Kidney (tissue), 14 donors: Measurements from ENCODE around the gene CENPO. TPM values are rescaled to one million over a fixed set of nuclear protein-coding genes. Genes with fewer than 3 reads are reported as not detected.

Source experiments
- DNase-seq, 5 donors: peaks; one replicate each; pipeline ENCODE4 v3.0.0-alpha.2; 2013 to 2020
- FAIRE-seq: peaks from 2 replicates; lab custom pipeline; 2012; peaks lifted over from hg19 to GRCh38; lab: Jason Lieb, UNC
- H3K27ac ChIP-seq, 2 donors: one replicate each; pipeline ENCODE4 v1.7.0; 2013; ENCODE audit warnings: low read depth in 2 of 2, low read length in 2 of 2, inconsistent platforms in 1 of 2
- H3K27me3 ChIP-seq: one replicate; pipeline ENCODE4 v1.7.1; 2013; ENCODE audit warnings: low read length, inconsistent platforms; ENCODE audit not compliant: control insufficient read depth, insufficient read depth
- H3K36me3 ChIP-seq, 3 donors: one replicate each; pipeline versions ENCODE4 v1.7.0 to v1.7.1; 2013; ENCODE audit warnings: low read length in 3 of 3, control low read depth in 1 of 3, inconsistent platforms in 1 of 3; ENCODE audit not compliant: insufficient read depth in 3 of 3, control insufficient read depth in 2 of 3
- H3K4me1 ChIP-seq, 3 donors: one replicate each; pipeline versions ENCODE4 v1.7.0 to v1.7.1; 2013; ENCODE audit warnings: low read length in 3 of 3, inconsistent platforms in 1 of 3, low read depth in 1 of 3; ENCODE audit not compliant: control insufficient read depth in 2 of 3, insufficient read depth in 2 of 3
- H3K4me3 ChIP-seq, 3 donors: one replicate each; pipeline versions ENCODE4 v1.7.0 to v1.8.1; 2013; ENCODE audit warnings: low read length in 3 of 3, control low read depth in 1 of 3, inconsistent platforms in 1 of 3
- H3K9ac ChIP-seq, 3 donors: one replicate each; pipeline versions ENCODE4 v1.7.0 to v1.7.1; 2013; ENCODE audit warnings: low read length in 3 of 3, control low read depth in 1 of 3, inconsistent platforms in 1 of 3
- H3K9me3 ChIP-seq, 3 donors: one replicate each; pipeline versions ENCODE4 v1.7.0 to v1.7.1; 2013; ENCODE audit warnings: low read length in 3 of 3, control low read depth in 1 of 3, inconsistent platforms in 1 of 3; ENCODE audit not compliant: control insufficient read depth in 2 of 3, insufficient read depth in 1 of 3
- intact Hi-C: fragments of 100-400 bp; cut with DNase I; formaldehyde crosslinking; loops from one replicate; pipeline ENCODE4 v1.11.1; 2022
- polyA plus RNA-seq: library from polyadenylated mRNA; stranded (reverse); fragments of 350-450 nt; fragmentation: Illumina TruSeq; extraction: RNeasy Lipid Tissue Mini Kit (QIAGEN cat#74804); gene quantifications from one replicate; pipeline ENCODE4 v1.2.3, GENCODE V29; 2014; ENCODE audit warnings: low read depth, low replicate concordance; ENCODE audit not compliant: insufficient read depth
- total RNA-seq: library from RNA; stranded (reverse); fragmentation: NEBNext Ultra II Directional; extraction: Animal tissue kit (Norgen Biotek cat#: 25700); gene quantifications from one replicate; pipeline ENCODE4 v1.2.1, GENCODE V29; 2021
- TF ChIP-seq, protein P1 (sequence below): IDR thresholded peaks from 3 replicates; pipeline ENCODE4 v1.5.1; 2012; ENCODE audit warnings: mild to moderate bottlenecking, moderate library complexity, borderline replicate concordance; ENCODE audit not compliant: insufficient read depth; ENCODE audit errors: extremely low read depth
- donor health status: control.
- donor health status: control.
- donor health status: control.
- donor health status: control.
- donor health status: control.
- donor health status: DM: yes; HTN: yes; CAD: no.
- donor health status: Normal renal cell carcinoma (clear cell type).

Gene CENPO
- total and polyA plus RNA-seq, 2 donors from 2014 or later = 1.5 to 5.7 TPM

- FAIRE-seq (no peak), DNase-seq (no peak)
- Histone ChIP-seq H3K27ac (no peak overlapping the region), H3K9me3 (no peaks in the 10 kb centered on the region), H3K9ac (no peak overlapping the region), H3K4me1 (peaks cover 0 to 12% (median 4%) of the 10 kb centered on the region in 3 donors), H3K27me3 (no peaks in the 10 kb centered on the region), H3K4me3 (no peak overlapping the region), H3K36me3 (no peaks in the 10 kb centered on the region)
- intact Hi-C loops = no loop called here
- TF ChIP-seq, protein P1, sequence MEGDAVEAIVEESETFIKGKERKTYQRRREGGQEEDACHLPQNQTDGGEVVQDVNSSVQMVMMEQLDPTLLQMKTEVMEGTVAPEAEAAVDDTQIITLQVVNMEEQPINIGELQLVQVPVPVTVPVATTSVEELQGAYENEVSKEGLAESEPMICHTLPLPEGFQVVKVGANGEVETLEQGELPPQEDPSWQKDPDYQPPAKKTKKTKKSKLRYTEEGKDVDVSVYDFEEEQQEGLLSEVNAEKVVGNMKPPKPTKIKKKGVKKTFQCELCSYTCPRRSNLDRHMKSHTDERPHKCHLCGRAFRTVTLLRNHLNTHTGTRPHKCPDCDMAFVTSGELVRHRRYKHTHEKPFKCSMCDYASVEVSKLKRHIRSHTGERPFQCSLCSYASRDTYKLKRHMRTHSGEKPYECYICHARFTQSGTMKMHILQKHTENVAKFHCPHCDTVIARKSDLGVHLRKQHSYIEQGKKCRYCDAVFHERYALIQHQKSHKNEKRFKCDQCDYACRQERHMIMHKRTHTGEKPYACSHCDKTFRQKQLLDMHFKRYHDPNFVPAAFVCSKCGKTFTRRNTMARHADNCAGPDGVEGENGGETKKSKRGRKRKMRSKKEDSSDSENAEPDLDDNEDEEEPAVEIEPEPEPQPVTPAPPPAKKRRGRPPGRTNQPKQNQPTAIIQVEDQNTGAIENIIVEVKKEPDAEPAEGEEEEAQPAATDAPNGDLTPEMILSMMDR = no peak
These were observed 77.2 kb downstream of the CENPO start for GRCh38 chr2:24870440-24870839.

GRCh38 chr2:24870891-24871705 lies 77.9 kb downstream of the CENPO start:
- DNase-seq (no peak), FAIRE-seq (no peak)
- Histone ChIP-seq H3K4me3 (no peak overlapping the region), H3K4me1 (peaks cover 0 to 12% (median 4%) of the 10 kb centered on the region in 3 donors), H3K27ac (peak overlapping the region in 1 of 2 donors; percentile 22), H3K9ac (no peak overlapping the region), H3K36me3 (no peaks in the 10 kb centered on the region), H3K9me3 (no peaks in the 10 kb centered on the region), H3K27me3 (no peaks in the 10 kb centered on the region)
- intact Hi-C loops = no loop called here
- TF ChIP-seq, protein P1 = no peak

DNA sequence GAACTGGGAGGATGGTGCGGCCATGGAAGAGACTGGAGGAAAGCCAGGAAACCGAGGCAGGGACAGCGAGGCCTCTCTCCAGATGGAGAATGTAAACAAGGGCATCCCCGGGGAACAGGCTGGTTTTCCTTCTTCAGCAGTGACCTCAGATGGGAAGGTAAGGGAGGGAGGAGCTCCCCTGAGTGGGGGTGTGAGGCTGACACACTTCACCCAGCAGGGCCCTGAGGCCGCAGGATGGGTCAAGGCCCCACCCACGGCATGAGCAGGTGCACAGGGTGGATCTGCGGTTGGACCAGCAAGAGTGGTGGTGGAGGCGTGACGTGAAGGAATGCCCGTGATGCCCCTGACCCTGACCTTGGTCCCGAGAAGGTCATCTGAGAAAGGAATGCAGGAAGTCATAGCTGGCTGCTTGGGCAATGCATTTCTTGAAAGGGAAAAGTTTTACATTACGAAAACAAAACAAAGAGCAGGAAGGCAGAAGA lies 78.7 kb downstream of the CENPO start:
- Histone ChIP-seq H3K9ac (no peak overlapping the region), H3K4me1 (peaks cover 0 to 12% (median 4%) of the 10 kb centered on the region in 3 donors), H3K27ac (peak overlapping the region in 1 of 2 donors; percentile 22), H3K9me3 (no peaks in the 10 kb centered on the region), H3K36me3 (no peaks in the 10 kb centered on the region), H3K4me3 (no peak overlapping the region), H3K27me3 (no peaks in the 10 kb centered on the region)
- TF ChIP-seq, protein P1 = no peak
- intact Hi-C loops = no loop called here
- no peak for FAIRE-seq
- DNase-seq = peak in 3 of 5 donors; percentile 46 to 64 (median 64)

Other genes with a start within 250 kb of the CENPO start
- 21.7 TPM for gene PTRHD1, start within 50 bp of the CENPO start, total RNA-seq
- gene PTRHD1, start within 50 bp of the CENPO start, polyA plus RNA-seq = 56.4 TPM
- gene ADCY3, start 126.8 kb downstream of the CENPO start, total RNA-seq = 44.6 TPM
- 21.1 TPM for gene ADCY3, start 126.8 kb downstream of the CENPO start, polyA plus RNA-seq
- 11.4 TPM for gene DNAJC27, start 178.5 kb downstream of the CENPO start, total RNA-seq
- 3.2 TPM for gene DNAJC27, start 178.5 kb downstream of the CENPO start, polyA plus RNA-seq
- 1.1 TPM for gene EFR3B, start 248.7 kb downstream of the CENPO start, total RNA-seq
- 0.39 TPM for gene EFR3B, start 248.7 kb downstream of the CENPO start, polyA plus RNA-seq